ENCODE measurements around the gene LST1. TPM values are rescaled to one million over a fixed set of nuclear protein-coding genes. Genes with fewer than 3 reads are reported as not detected.

LST1 gene
- total RNA-seq, 1 experiment from 2014 or later, result 0.66 TPM

DNA sequence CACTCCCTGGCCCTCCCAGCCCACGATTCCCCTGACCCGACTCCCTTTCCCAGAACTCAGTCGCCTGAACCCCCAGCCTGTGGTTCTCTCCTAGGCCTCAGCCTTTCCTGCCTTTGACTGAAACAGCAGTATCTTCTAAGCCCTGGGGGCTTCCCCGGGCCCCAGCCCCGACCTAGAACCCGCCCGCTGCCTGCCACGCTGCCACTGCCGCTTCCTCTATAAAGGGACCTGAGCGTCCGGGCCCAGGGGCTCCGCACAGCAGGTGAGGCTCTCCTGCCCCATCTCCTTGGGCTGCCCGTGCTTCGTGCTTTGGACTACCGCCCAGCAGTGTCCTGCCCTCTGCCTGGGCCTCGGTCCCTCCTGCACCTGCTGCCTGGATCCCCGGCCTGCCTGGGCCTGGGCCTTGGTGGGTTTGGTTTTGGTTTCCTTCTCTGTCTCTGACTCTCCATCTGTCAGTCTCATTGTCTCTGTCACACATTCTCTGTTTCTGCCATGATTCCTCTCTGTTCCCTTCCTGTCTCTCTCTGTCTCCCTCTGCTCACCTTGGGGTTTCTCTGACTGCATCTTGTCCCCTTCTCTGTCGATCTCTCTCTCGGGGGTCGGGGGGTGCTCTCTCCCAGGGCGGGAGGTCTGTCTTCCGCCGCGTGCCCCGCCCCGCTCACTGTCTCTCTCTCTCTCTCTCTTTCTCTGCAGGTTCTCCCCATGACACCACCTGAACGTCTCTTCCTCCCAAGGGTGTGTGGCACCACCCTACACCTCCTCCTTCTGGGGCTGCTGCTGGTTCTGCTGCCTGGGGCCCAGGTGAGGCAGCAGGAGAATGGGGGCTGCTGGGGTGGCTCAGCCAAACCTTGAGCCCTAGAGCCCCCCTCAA, 13.8 kb upstream of the LST1 start, which contains the start of gene LTA:
LTA (plus strand) TSS at position 249 of the 871 bp plus-strand sequence; CDS start at position 703, 454 bp downstream.
- H3K27ac Mint-ChIP-seq, result no peak within 1 kb of the TSS
- no peak for TF ChIP-seq IRF2 (CRISPR knock-in tag; IDR thresholded peaks at IDR 0.05; ENCODE audit: borderline replicate concordance, low read depth)
- no peak for TF ChIP-seq ZBTB21 (CRISPR knock-in tag; IDR thresholded peaks at IDR 0.05; ENCODE audit: borderline replicate concordance)
- TF ChIP-seq CREM (CRISPR knock-in tag; IDR thresholded peaks at IDR 0.05), result no peak
- TF ChIP-seq GTF2I (CRISPR knock-in tag; conservative IDR thresholded peaks at IDR 0.05), result no peak
- TF ChIP-seq, protein P1, sequence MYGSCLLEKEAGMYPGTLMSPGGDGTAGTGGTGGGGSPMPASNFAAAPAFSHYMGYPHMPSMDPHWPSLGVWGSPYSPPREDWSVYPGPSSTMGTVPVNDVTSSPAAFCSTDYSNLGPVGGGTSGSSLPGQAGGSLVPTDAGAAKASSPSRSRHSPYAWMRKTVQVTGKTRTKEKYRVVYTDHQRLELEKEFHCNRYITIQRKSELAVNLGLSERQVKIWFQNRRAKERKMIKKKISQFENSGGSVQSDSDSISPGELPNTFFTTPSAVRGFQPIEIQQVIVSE (CRISPR knock-in tag; IDR thresholded peaks at IDR 0.05; ENCODE audit: borderline replicate concordance), result no peak
- TF ChIP-seq ETV6 (CRISPR knock-in tag; IDR thresholded peaks at IDR 0.05), result no peak
- no peak for TF ChIP-seq FOXK1 (CRISPR knock-in tag; IDR thresholded peaks at IDR 0.05)
- TF ChIP-seq ZNF232 (CRISPR knock-in tag; IDR thresholded peaks at IDR 0.05), result no peak
- no peak for TF ChIP-seq GRHL2 (CRISPR knock-in tag; IDR thresholded peaks at IDR 0.05; ENCODE audit: insufficient replicate concordance, severe bottlenecking)
- H3K27me3 Mint-ChIP-seq (ENCODE audit: low read depth), result peaks cover 24% of the 10 kb centered on the region
- ATAC-seq (no peak), DNase-seq (ENCODE audit: low spot score) (no peak)
- ChIA-PET CTCF (interaction anchor here (0.5 to 3.4 kb wide), 3 partner anchors 13 to 26 kb away, joined by 4 to 25 read pairs (median 21); partner anchors contain the start of gene LST1), POLR2A (no interaction called here)
- no peak within 1 kb of the TSS for H3K4me3 Mint-ChIP-seq
- H3K9me3 Mint-ChIP-seq, result no peaks in the 10 kb centered on the region
- peaks cover 19% of the 10 kb centered on the region for H3K4me1 Mint-ChIP-seq
- no peaks in the 10 kb centered on the region for H3K36me3 Mint-ChIP-seq

DNA sequence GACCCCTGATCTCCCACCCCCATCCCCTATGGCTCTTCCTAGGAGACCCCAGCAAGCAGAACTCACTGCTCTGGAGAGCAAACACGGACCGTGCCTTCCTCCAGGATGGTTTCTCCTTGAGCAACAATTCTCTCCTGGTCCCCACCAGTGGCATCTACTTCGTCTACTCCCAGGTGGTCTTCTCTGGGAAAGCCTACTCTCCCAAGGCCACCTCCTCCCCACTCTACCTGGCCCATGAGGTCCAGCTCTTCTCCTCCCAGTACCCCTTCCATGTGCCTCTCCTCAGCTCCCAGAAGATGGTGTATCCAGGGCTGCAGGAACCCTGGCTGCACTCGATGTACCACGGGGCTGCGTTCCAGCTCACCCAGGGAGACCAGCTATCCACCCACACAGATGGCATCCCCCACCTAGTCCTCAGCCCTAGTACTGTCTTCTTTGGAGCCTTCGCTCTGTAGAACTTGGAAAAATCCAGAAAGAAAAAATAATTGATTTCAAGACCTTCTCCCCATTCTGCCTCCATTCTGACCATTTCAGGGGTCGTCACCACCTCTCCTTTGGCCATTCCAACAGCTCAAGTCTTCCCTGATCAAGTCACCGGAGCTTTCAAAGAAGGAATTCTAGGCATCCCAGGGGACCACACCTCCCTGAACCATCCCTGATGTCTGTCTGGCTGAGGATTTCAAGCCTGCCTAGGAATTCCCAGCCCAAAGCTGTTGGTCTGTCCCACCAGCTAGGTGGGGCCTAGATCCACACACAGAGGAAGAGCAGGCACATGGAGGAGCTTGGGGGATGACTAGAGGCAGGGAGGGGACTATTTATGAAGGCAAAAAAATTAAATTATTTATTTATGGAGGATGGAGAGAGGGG, 12.6 kb upstream of the LST1 start:
- ATAC-seq, result no peak
- peaks cover 17% of the 10 kb centered on the region for H3K4me1 Mint-ChIP-seq
- no peak for DNase-seq (ENCODE audit: low spot score)
- no peaks in the 10 kb centered on the region for H3K9me3 Mint-ChIP-seq
- no peak overlapping the region for H3K4me3 Mint-ChIP-seq
- peak overlapping the region; percentile 67; the same call in 1 of the 2 replicates for H3K27ac Mint-ChIP-seq
- CTCF ChIA-PET, result interaction anchor here (0.8 to 15.1 kb wide), 10 partner anchors 9 to 76 kb away, joined by 3 to 293 read pairs (median 4); partner anchors contain the start of genes ATP6V1G2, LST1, NCR3 and NFKBIL1
- peaks cover 24% of the 10 kb centered on the region for H3K27me3 Mint-ChIP-seq (ENCODE audit: low read depth)
- no peaks in the 10 kb centered on the region for H3K36me3 Mint-ChIP-seq
- POLR2A ChIA-PET, result no interaction called here
- TF ChIP-seq GTF2I (CRISPR knock-in tag; conservative IDR thresholded peaks at IDR 0.05) (no peak), ZNF425 (CRISPR knock-in tag; conservative IDR thresholded peaks at IDR 0.05) (no peak), PRRX2 (CRISPR knock-in tag; IDR thresholded peaks at IDR 0.05) (no peak), OVOL2 (CRISPR knock-in tag; IDR thresholded peaks at IDR 0.05; ENCODE audit: borderline replicate concordance) (no peak), CREB1 (CRISPR knock-in tag; IDR thresholded peaks at IDR 0.05) (no peak), STAT6 (CRISPR knock-in tag; conservative IDR thresholded peaks at IDR 0.05; ENCODE audit: low read depth) (no peak), ZNF416 (CRISPR knock-in tag; IDR thresholded peaks at IDR 0.05) (no peak), NFYB (CRISPR knock-in tag; conservative IDR thresholded peaks at IDR 0.05; ENCODE audit: low read depth) (no peak), AFF4 (CRISPR knock-in tag; IDR thresholded peaks at IDR 0.05; ENCODE audit: borderline replicate concordance) (no peak)
- TF ChIP-seq, protein P2, sequence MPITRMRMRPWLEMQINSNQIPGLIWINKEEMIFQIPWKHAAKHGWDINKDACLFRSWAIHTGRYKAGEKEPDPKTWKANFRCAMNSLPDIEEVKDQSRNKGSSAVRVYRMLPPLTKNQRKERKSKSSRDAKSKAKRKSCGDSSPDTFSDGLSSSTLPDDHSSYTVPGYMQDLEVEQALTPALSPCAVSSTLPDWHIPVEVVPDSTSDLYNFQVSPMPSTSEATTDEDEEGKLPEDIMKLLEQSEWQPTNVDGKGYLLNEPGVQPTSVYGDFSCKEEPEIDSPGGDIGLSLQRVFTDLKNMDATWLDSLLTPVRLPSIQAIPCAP (CRISPR knock-in tag; IDR thresholded peaks at IDR 0.05), result no peak

All from WTC11 (cell line).